ENCODE measurements around the gene SLC39A11. TPM values are rescaled to one million over a fixed set of nuclear protein-coding genes. Genes with fewer than 3 reads are reported as not detected.
"Not testable (repeated sequence)": the region's sequence is repeated elsewhere in the genome, so short reads cannot be mapped to it uniquely, and the experiment has no call there.

SLC39A11 gene
- total RNA-seq, 1 donor, result 15.8 TPM

GRCh38 chr17:72833128-72833765 is 259.2 kb downstream of the SLC39A11 start:
- H3K4me3 ChIP-seq (ENCODE audit: low read depth, low read length), result no peak overlapping the region
- DNase-seq (ENCODE audit: low read depth), result no peak
- no peak for TF ChIP-seq CTCF (IDR thresholded peaks at IDR 0.05; ENCODE audit: insufficient read depth, low read length)

- H3K4me3 ChIP-seq (ENCODE audit: low read depth, low read length), result no peak overlapping the region
- DNase-seq (ENCODE audit: low read depth), result no peak
- TF ChIP-seq CTCF (IDR thresholded peaks at IDR 0.05; ENCODE audit: insufficient read depth, low read length), result no peak
Observed at GRCh38 chr17:72832306-72832705, 260.2 kb downstream of the SLC39A11 start.

GRCh38 chr17:72829883-72830282 is 262.6 kb downstream of the SLC39A11 start:
- H3K4me3 ChIP-seq (ENCODE audit: low read depth, low read length), result no peak overlapping the region
- no peak for TF ChIP-seq CTCF (IDR thresholded peaks at IDR 0.05; ENCODE audit: insufficient read depth, low read length)
- DNase-seq (ENCODE audit: low read depth), result no peak

- H3K4me3 ChIP-seq (ENCODE audit: low read depth, low read length), result no peak overlapping the region
- no peak for DNase-seq (ENCODE audit: low read depth)
- TF ChIP-seq CTCF (IDR thresholded peaks at IDR 0.05; ENCODE audit: insufficient read depth, low read length), result no peak
Observed at GRCh38 chr17:72826602-72827001, 265.9 kb downstream of the SLC39A11 start.

GRCh38 chr17:72826059-72826458 is 266.4 kb downstream of the SLC39A11 start:
- not testable (repeated sequence) for DNase-seq (ENCODE audit: low read depth); H3K4me3 ChIP-seq (ENCODE audit: low read depth, low read length)

- TF ChIP-seq CTCF (IDR thresholded peaks at IDR 0.05; ENCODE audit: insufficient read depth, low read length), result no peak
- H3K4me3 ChIP-seq (ENCODE audit: low read depth, low read length), result no peak overlapping the region
- no peak for DNase-seq (ENCODE audit: low read depth)
Observed at GRCh38 chr17:72825218-72825617, 267.3 kb downstream of the SLC39A11 start.

- not testable (repeated sequence) for H3K4me3 ChIP-seq (ENCODE audit: low read depth, low read length); DNase-seq (ENCODE audit: low read depth)
Observed at GRCh38 chr17:72824267-72824666, 268.2 kb downstream of the SLC39A11 start.

- no peak for DNase-seq (ENCODE audit: low read depth)
- H3K4me3 ChIP-seq (ENCODE audit: low read depth, low read length), result no peak overlapping the region
- TF ChIP-seq CTCF (IDR thresholded peaks at IDR 0.05; ENCODE audit: insufficient read depth, low read length), result no peak
Observed at GRCh38 chr17:72822358-72823023, 270.0 kb downstream of the SLC39A11 start.

Data from fibroblast of the aortic adventitia (primary cell).